ENCODE results near the gene FGF12. TPM values are rescaled to one million over a fixed set of nuclear protein-coding genes. Genes with fewer than 3 reads are reported as not detected.
A peak's percentile ranks its signal among the peaks of the same experiment; 100 is the strongest.

The FGF12 gene
- total RNA-seq, 4 donors from 2014 or later, result 0.42 to 1.5 (median 0.62) TPM

GRCh38 chr3:192194085-192194484, 533.3 kb downstream of the FGF12 start:
- Histone ChIP-seq H3K4me3 (no peak overlapping the region), H3K9me3 (no peaks in the 10 kb centered on the region)
- TF ChIP-seq EP300 (IDR thresholded peaks at IDR 0.05) (no peak), CTCF (IDR thresholded peaks at IDR 0.05) (no peak), POLR2A (IDR thresholded peaks at IDR 0.05) (no peak)

DNA sequence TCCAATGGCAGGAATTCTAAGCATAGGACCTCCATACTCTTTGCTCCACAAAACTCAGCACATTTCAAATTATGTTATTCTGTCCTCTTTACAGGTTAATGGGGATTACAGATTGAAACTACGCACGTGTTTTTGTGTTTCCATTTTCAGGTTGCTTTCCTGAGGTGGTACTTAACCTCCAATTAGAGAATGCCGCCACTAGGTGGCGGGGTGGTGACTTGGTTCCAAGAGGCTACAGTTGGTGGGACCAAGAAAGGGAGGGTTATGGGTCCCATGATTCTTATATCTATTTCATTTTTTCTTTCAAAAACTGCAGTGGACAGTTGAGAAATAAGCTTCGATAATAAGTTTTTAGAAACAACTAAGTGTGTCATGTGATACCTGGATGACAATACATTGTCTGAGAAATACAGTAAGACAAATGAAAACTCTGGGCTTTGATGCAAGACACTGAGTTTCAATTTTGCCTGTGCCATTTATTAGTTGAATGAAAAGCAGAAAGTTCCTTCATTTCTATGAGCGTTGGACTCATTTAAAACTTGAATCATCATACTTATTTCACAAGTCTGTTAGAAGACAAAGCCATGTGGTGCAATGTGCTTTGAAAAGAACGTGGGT, 539.0 kb downstream of the FGF12 start:
- Histone ChIP-seq H3K4me3 (no peak overlapping the region), H3K9me3 (no peaks in the 10 kb centered on the region), H3K27me3 (no peaks in the 10 kb centered on the region), H3K36me3 (no peaks in the 10 kb centered on the region), H3K27ac (no peak overlapping the region), H3K4me1 (peaks cover 0 to 8% (median 0%) of the 10 kb centered on the region in 4 donors)
- WGBS, 2 donors, result 38 to 46% methylated on average over 7 of the region's 7 CpGs
- peak in 1 of 2 donors; percentile 29 for DNase-seq (ENCODE audit: low spot score in 2 of 2)
- TF ChIP-seq EP300 (IDR thresholded peaks at IDR 0.05) (no peak), CTCF (IDR thresholded peaks at IDR 0.05) (peak in 2 of 5 experiments; percentile 7 to 33)

More at GRCh38 chr3:192194085-192194484, 533.3 kb downstream of the FGF12 start:
- Histone ChIP-seq H3K27ac (no peak overlapping the region), H3K4me1 (no peaks in the 10 kb centered on the region), H3K36me3 (no peaks in the 10 kb centered on the region), H3K27me3 (no peaks in the 10 kb centered on the region)
- DNase-seq (ENCODE audit: low spot score in 2 of 2), result no peak

DNA sequence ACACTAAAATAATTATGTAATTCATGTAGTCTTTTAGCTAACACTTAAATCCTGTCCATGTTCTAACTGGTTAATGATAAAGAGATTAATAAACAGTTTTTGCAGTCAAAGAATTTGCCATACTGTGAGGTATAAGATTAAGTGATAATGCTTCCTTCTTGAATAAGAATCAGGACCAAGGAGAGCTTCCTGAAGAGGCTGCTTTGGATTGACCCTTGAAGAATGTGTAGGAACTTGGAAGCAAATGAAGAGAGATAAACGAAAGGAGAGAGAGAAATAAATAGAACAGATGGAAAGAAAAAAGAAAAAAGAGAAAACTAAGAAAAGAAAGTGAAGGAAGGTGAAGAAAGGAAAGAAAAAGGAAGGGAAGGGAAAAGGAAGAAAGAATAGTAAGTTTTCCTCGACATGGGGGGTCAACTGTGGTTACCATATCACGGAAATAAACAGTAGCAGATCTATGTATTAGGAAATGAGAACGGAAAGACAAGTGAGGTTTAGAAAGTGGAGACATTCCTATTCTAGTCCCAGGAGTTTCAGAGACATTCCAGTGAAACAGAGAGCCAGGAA, 539.8 kb downstream of the FGF12 start:
- TF ChIP-seq POLR2A (IDR thresholded peaks at IDR 0.05), result no peak
- Histone ChIP-seq H3K4me3 (no peak overlapping the region), H3K9me3 (no peaks in the 10 kb centered on the region), H3K36me3 (no peaks in the 10 kb centered on the region), H3K4me1 (peaks cover 0 to 8% (median 0%) of the 10 kb centered on the region in 4 donors), H3K27me3 (no peaks in the 10 kb centered on the region), H3K27ac (no peak overlapping the region)
- DNase-seq (ENCODE audit: low spot score in 2 of 2), result no peak
- WGBS, 2 donors, result 53 to 59% methylated on average over 4 of the region's 4 CpGs

- TF ChIP-seq EP300 (IDR thresholded peaks at IDR 0.05) (no peak), CTCF (IDR thresholded peaks at IDR 0.05) (no peak), POLR2A (IDR thresholded peaks at IDR 0.05) (no peak)
- WGBS, 2 donors, result 37 to 44% methylated on average over 3 of the region's 3 CpGs
Measured at GRCh38 chr3:192186498-192186897, 540.8 kb downstream of the FGF12 start.

DNA sequence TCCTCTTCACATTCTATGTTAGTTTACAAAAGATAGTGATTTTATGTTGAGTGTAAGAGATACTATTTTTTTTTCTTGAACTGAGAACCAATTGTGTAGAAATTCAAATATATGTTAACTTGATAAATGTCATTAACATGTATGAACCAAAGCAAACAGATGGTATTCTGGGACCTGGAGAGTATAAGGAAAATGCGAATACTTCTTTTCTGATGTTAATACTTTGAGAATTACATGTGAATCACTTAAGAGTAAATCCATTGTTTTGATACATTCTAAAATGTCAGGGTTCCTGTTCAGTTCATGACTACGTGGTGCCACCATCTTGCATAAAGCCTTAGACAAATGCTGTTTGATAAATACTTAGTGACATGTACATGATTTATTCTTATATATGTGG, 541.3 kb downstream of the FGF12 start:
- Histone ChIP-seq H3K4me3 (no peak overlapping the region), H3K36me3 (no peaks in the 10 kb centered on the region), H3K9me3 (no peaks in the 10 kb centered on the region), H3K27ac (no peak overlapping the region), H3K4me1 (peaks cover 0 to 8% (median 0%) of the 10 kb centered on the region in 4 donors), H3K27me3 (no peaks in the 10 kb centered on the region)
- TF ChIP-seq CTCF (IDR thresholded peaks at IDR 0.05) (no peak), EP300 (IDR thresholded peaks at IDR 0.05) (no peak), POLR2A (IDR thresholded peaks at IDR 0.05) (no peak)
- DNase-seq (ENCODE audit: low spot score in 2 of 2), result no peak
- 51 to 59% methylated on average over 2 of the region's 2 CpGs for WGBS, 2 donors

More at GRCh38 chr3:192186498-192186897, 540.8 kb downstream of the FGF12 start:
- no peaks in the 10 kb centered on the region for H3K36me3 ChIP-seq
- H3K4me1 ChIP-seq, result peaks cover 0 to 8% (median 0%) of the 10 kb centered on the region in 4 donors
- H3K27ac ChIP-seq, result no peak overlapping the region
- H3K27me3 ChIP-seq, result no peaks in the 10 kb centered on the region
- no peak for DNase-seq (ENCODE audit: low spot score in 2 of 2)
- no peak overlapping the region for H3K4me3 ChIP-seq
- H3K9me3 ChIP-seq, result no peaks in the 10 kb centered on the region

Data from tibial nerve (tissue), 4 donors.